ENCODE measurements around the gene DLGAP1.

- TF ChIP-seq, protein P1, sequence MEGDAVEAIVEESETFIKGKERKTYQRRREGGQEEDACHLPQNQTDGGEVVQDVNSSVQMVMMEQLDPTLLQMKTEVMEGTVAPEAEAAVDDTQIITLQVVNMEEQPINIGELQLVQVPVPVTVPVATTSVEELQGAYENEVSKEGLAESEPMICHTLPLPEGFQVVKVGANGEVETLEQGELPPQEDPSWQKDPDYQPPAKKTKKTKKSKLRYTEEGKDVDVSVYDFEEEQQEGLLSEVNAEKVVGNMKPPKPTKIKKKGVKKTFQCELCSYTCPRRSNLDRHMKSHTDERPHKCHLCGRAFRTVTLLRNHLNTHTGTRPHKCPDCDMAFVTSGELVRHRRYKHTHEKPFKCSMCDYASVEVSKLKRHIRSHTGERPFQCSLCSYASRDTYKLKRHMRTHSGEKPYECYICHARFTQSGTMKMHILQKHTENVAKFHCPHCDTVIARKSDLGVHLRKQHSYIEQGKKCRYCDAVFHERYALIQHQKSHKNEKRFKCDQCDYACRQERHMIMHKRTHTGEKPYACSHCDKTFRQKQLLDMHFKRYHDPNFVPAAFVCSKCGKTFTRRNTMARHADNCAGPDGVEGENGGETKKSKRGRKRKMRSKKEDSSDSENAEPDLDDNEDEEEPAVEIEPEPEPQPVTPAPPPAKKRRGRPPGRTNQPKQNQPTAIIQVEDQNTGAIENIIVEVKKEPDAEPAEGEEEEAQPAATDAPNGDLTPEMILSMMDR (conservative IDR thresholded peaks at IDR 0.05; ENCODE audit: low read depth in 2 of 2) = no peak
- no peak for TF ChIP-seq ZNF462 (CRISPR knock-in tag; IDR thresholded peaks at IDR 0.05)
Observed at GRCh38 chr18:4096486-4096885, 358.6 kb downstream of the DLGAP1 start.

Measured in GM23338 (cell line).